Peyer's patch (tissue), 4 donors: ENCODE results near the gene SLC29A2.

Experiments used
- CTCF ChIP-seq, 6 experiments: fragments of 450-650 bp in 4 of 6; fragments of 200-600 bp in 2 of 6; sonication (generic) in 1 of 6; IDR thresholded peaks; one replicate each; pipeline ENCODE4 v1.5.1; 2017 to 2019; ENCODE audit warnings: antibody characterized with exemption in 6 of 6, mild to moderate bottlenecking in 3 of 6, moderate library complexity in 1 of 6
- POLR2A ChIP-seq, 2 donors: fragments of 450-650 bp; IDR thresholded peaks; one replicate each; pipeline ENCODE4 v1.5.1; 2017; ENCODE audit warnings: antibody characterized with exemption in 2 of 2, mild to moderate bottlenecking in 2 of 2, moderate library complexity in 2 of 2

- TF ChIP-seq POLR2A (IDR thresholded peaks at IDR 0.05), result no peak
- no peak for TF ChIP-seq CTCF (IDR thresholded peaks at IDR 0.05)
These were observed 29.9 kb downstream of the SLC29A2 start for GRCh38 chr11:66341502-66342126.
